Measurements from ENCODE around the gene NRARP.

NRARP gene

DNA sequence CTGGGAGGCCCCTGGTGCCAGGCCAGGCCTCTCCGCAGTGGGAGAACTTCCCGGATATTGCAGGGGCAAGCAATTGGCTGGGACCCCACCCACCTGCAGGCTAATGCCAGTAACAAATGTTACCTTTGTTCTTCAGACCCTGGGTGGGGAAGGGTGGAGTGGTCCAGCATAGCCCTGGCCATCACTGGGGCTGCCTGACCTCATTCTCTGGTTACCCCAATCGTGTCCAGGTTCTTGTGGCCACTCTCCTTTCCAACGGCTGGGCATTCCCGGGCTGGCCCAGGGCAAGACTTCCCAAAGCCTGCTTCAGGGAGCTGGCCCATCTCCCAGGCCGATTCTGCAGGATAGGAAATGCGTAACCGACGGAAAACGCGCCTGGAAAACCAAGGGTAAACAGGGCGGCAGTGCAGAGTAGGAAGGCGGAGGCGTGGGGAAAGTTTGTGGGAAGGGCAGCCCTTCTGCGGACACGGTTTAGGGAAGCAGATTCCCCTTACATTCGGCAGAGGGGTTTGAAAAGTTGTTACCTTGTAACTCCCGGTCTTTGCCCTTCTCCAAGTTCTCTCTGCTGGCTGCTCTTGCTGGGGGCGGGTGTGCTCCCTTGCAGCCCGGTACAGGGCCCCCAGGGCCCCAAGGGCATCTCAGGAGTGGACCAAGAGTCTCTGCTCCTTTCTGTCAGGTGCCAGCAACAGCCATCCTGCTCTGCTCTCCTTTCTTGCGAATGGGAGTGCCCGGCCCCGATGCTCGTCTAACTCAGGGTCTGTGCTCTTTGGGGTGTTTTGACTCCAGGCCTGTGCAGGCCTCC lies 3.5 kb downstream of the NRARP start:
- Histone ChIP-seq H2BK15ac (replicated peaks; ENCODE audit: low read depth) (no peak overlapping the region), H3K9ac (ENCODE audit: low read length) (no peak overlapping the region), H3K4me3 (ENCODE audit: low read length) (no peak overlapping the region), H3K4me2 (ENCODE audit: low read length) (no peak overlapping the region), H3K79me1 (ENCODE audit: low read length) (no peaks in the 10 kb centered on the region), H3K27me3 (ENCODE audit: insufficient read depth, low read length, poor library complexity) (peaks cover 8% of the 10 kb centered on the region), H2BK5ac (ENCODE audit: low read length) (no peak overlapping the region), H2BK120ac (ENCODE audit: low read depth, low read length) (no peak overlapping the region), H3K4me1 (ENCODE audit: control insufficient read depth, low read depth, low read length) (peaks cover 4% of the 10 kb centered on the region), H3K27ac (ENCODE audit: low read depth, low read length) (no peak overlapping the region), H4K8ac (ENCODE audit: low read depth, low read length) (no peak overlapping the region), H3K18ac (ENCODE audit: low read length) (no peak overlapping the region), H3K23ac (ENCODE audit: low read length) (no peak overlapping the region), H4K5ac (ENCODE audit: low read length) (no peak overlapping the region), H3K36me3 (ENCODE audit: control insufficient read depth, insufficient read depth, low read length) (no peaks in the 10 kb centered on the region), H3K56ac (ENCODE audit: low read length) (no peak overlapping the region), H3K4ac (ENCODE audit: low read depth, low read length) (no peak overlapping the region), H3K79me2 (ENCODE audit: control insufficient read depth, insufficient read depth, low read length) (no peaks in the 10 kb centered on the region), H2AK5ac (ENCODE audit: low read length) (no peak overlapping the region)
- DNase-seq: no peak
- no CpG with 5 or more reads among the region's 24 CpGs for WGBS (ENCODE audit: extremely low coverage, insufficient coverage, low lambda C conversion rate)

GRCh38 chr9:137297966-137298365 lies 4.1 kb downstream of the NRARP start:
- Histone ChIP-seq H3K4me1 (ENCODE audit: control insufficient read depth, low read depth, low read length) (peaks cover 4% of the 10 kb centered on the region), H3K36me3 (ENCODE audit: control insufficient read depth, insufficient read depth, low read length) (no peaks in the 10 kb centered on the region), H3K27me3 (ENCODE audit: insufficient read depth, low read length, poor library complexity) (peaks cover 8% of the 10 kb centered on the region), H2BK5ac (ENCODE audit: low read length) (no peak overlapping the region), H3K79me2 (ENCODE audit: control insufficient read depth, insufficient read depth, low read length) (no peaks in the 10 kb centered on the region), H2BK15ac (replicated peaks; ENCODE audit: low read depth) (no peak overlapping the region), H3K23ac (ENCODE audit: low read length) (no peak overlapping the region), H2BK120ac (ENCODE audit: low read depth, low read length) (no peak overlapping the region), H3K27ac (ENCODE audit: low read depth, low read length) (no peak overlapping the region), H3K4me2 (ENCODE audit: low read length) (no peak overlapping the region), H2AK5ac (ENCODE audit: low read length) (no peak overlapping the region), H3K9ac (ENCODE audit: low read length) (no peak overlapping the region), H4K5ac (ENCODE audit: low read length) (no peak overlapping the region), H3K4me3 (ENCODE audit: low read length) (no peak overlapping the region), H4K8ac (ENCODE audit: low read depth, low read length) (no peak overlapping the region), H3K18ac (ENCODE audit: low read length) (no peak overlapping the region), H3K79me1 (ENCODE audit: low read length) (no peaks in the 10 kb centered on the region), H3K56ac (ENCODE audit: low read length) (peak overlapping the region; percentile 15), H3K4ac (ENCODE audit: low read depth, low read length) (no peak overlapping the region)
- no CpG with 5 or more reads among the region's 7 CpGs for WGBS (ENCODE audit: extremely low coverage, insufficient coverage, low lambda C conversion rate)
- no peak for DNase-seq

DNA sequence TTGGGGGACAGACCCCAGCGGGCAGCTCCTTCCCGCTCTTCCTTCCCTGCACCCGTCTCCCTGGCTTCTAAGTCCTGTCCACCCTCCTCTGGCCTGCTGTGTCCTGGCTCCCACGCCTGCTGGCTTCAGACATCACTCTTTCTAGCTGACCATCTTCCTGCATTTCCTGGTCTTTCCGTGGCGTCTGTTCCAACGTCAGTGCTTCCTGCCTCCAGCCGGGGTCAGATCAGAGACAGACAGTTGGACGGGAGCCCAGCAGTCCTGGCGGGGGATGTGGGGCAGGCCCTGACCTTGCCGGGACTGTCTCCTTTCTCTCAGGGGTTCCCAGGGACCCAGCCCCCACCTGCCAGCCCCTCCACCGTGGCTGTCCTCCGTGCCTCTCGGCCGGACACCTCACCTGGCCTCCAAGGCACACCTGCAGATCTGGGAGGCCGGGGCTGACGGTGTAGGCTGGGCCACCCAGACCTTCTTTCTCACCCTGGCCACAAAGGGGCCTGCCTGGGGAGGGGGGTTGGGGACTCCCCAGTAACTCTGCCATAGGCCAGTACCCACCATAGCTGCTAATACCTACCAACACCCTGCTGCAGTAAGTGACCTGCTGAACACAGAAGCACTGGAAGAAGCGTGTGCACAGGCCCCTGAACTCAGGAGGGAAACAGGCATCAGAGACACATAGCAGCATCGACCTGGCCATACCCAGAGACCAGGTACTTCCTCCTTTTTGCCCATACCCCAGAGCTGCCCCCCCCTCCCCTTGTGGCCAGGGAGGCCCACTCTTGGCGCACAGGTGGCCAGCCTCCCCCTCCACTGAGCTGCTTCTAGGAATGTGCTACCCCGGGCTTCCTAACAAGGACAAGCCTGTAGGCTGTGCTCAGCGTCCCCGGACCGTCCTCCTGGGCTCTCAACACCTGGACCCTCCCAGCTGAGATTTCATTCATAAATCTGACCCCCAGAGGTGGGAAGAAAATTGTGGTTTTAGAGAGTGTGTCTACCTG lies 5.1 kb downstream of the NRARP start:
- Histone ChIP-seq H2BK15ac (replicated peaks; ENCODE audit: low read depth) (no peak overlapping the region), H3K4ac (ENCODE audit: low read depth, low read length) (no peak overlapping the region), H3K27ac (ENCODE audit: low read depth, low read length) (no peak overlapping the region), H3K4me1 (ENCODE audit: control insufficient read depth, low read depth, low read length) (peaks cover 4% of the 10 kb centered on the region), H3K56ac (ENCODE audit: low read length) (no peak overlapping the region), H3K36me3 (ENCODE audit: control insufficient read depth, insufficient read depth, low read length) (no peaks in the 10 kb centered on the region), H3K4me3 (ENCODE audit: low read length) (no peak overlapping the region), H3K79me1 (ENCODE audit: low read length) (no peaks in the 10 kb centered on the region), H3K79me2 (ENCODE audit: control insufficient read depth, insufficient read depth, low read length) (no peaks in the 10 kb centered on the region), H3K4me2 (ENCODE audit: low read length) (no peak overlapping the region), H2BK120ac (ENCODE audit: low read depth, low read length) (no peak overlapping the region), H4K5ac (ENCODE audit: low read length) (no peak overlapping the region), H3K18ac (ENCODE audit: low read length) (no peak overlapping the region), H2AK5ac (ENCODE audit: low read length) (no peak overlapping the region), H3K27me3 (ENCODE audit: insufficient read depth, low read length, poor library complexity) (peaks cover 8% of the 10 kb centered on the region), H3K23ac (ENCODE audit: low read length) (no peak overlapping the region), H3K9ac (ENCODE audit: low read length) (no peak overlapping the region), H4K8ac (ENCODE audit: low read depth, low read length) (no peak overlapping the region), H2BK5ac (ENCODE audit: low read length) (no peak overlapping the region)
- no peak for DNase-seq
- WGBS (ENCODE audit: extremely low coverage, insufficient coverage, low lambda C conversion rate): no CpG with 5 or more reads among the region's 24 CpGs

GRCh38 chr9:137295849-137296669 lies 6.0 kb downstream of the NRARP start:
- H4K8ac ChIP-seq (ENCODE audit: low read depth, low read length): no peak overlapping the region
- H2AK5ac ChIP-seq (ENCODE audit: low read length): no peak overlapping the region
- H3K9ac ChIP-seq (ENCODE audit: low read length): no peak overlapping the region
- H3K79me1 ChIP-seq (ENCODE audit: low read length): no peaks in the 10 kb centered on the region
- H3K18ac ChIP-seq (ENCODE audit: low read length): peak overlapping the region; percentile 41
- DNase-seq: no peak
- H2BK120ac ChIP-seq (ENCODE audit: low read depth, low read length): peak overlapping the region; percentile 46
- no peak overlapping the region for H2BK5ac ChIP-seq (ENCODE audit: low read length)
- no peak overlapping the region for H2BK15ac ChIP-seq (replicated peaks; ENCODE audit: low read depth)
- H3K4me1 ChIP-seq (ENCODE audit: control insufficient read depth, low read depth, low read length): peaks cover 4% of the 10 kb centered on the region
- peak overlapping the region; percentile 34 for H3K4me2 ChIP-seq (ENCODE audit: low read length)
- H3K56ac ChIP-seq (ENCODE audit: low read length): peak overlapping the region; percentile 34
- no peak overlapping the region for H3K4ac ChIP-seq (ENCODE audit: low read depth, low read length)
- H3K27ac ChIP-seq (ENCODE audit: low read depth, low read length): no peak overlapping the region
- no peak overlapping the region for H4K5ac ChIP-seq (ENCODE audit: low read length)
- no peaks in the 10 kb centered on the region for H3K79me2 ChIP-seq (ENCODE audit: control insufficient read depth, insufficient read depth, low read length)
- no CpG with 5 or more reads among the region's 78 CpGs for WGBS (ENCODE audit: extremely low coverage, insufficient coverage, low lambda C conversion rate)
- peaks cover 8% of the 10 kb centered on the region for H3K27me3 ChIP-seq (ENCODE audit: insufficient read depth, low read length, poor library complexity)
- H3K4me3 ChIP-seq (ENCODE audit: low read length): no peak overlapping the region
- H3K36me3 ChIP-seq (ENCODE audit: control insufficient read depth, insufficient read depth, low read length): no peaks in the 10 kb centered on the region
- no peak overlapping the region for H3K23ac ChIP-seq (ENCODE audit: low read length)

GRCh38 chr9:137295238-137295811 lies 6.7 kb downstream of the NRARP start:
- no peak overlapping the region for H3K23ac ChIP-seq (ENCODE audit: low read length)
- no peak overlapping the region for H3K9ac ChIP-seq (ENCODE audit: low read length)
- no peak overlapping the region for H3K18ac ChIP-seq (ENCODE audit: low read length)
- WGBS (ENCODE audit: extremely low coverage, insufficient coverage, low lambda C conversion rate): no CpG with 5 or more reads among the region's 76 CpGs
- no peaks in the 10 kb centered on the region for H3K79me2 ChIP-seq (ENCODE audit: control insufficient read depth, insufficient read depth, low read length)
- H3K36me3 ChIP-seq (ENCODE audit: control insufficient read depth, insufficient read depth, low read length): no peaks in the 10 kb centered on the region
- H3K79me1 ChIP-seq (ENCODE audit: low read length): no peaks in the 10 kb centered on the region
- H2BK5ac ChIP-seq (ENCODE audit: low read length): no peak overlapping the region
- peak overlapping the region; percentile 34 for H3K4me2 ChIP-seq (ENCODE audit: low read length)
- no peak for DNase-seq
- peak overlapping the region; percentile 46 for H2BK120ac ChIP-seq (ENCODE audit: low read depth, low read length)
- no peak overlapping the region for H3K4me3 ChIP-seq (ENCODE audit: low read length)
- H3K4ac ChIP-seq (ENCODE audit: low read depth, low read length): no peak overlapping the region
- H4K8ac ChIP-seq (ENCODE audit: low read depth, low read length): no peak overlapping the region
- no peak overlapping the region for H3K27ac ChIP-seq (ENCODE audit: low read depth, low read length)
- H3K56ac ChIP-seq (ENCODE audit: low read length): peak overlapping the region; percentile 34
- peaks cover 8% of the 10 kb centered on the region for H3K27me3 ChIP-seq (ENCODE audit: insufficient read depth, low read length, poor library complexity)
- no peak overlapping the region for H4K5ac ChIP-seq (ENCODE audit: low read length)
- H3K4me1 ChIP-seq (ENCODE audit: control insufficient read depth, low read depth, low read length): peaks cover 4% of the 10 kb centered on the region
- no peak overlapping the region for H2AK5ac ChIP-seq (ENCODE audit: low read length)
- H2BK15ac ChIP-seq (replicated peaks; ENCODE audit: low read depth): no peak overlapping the region

All from mesendoderm (in vitro differentiated cells).